HepG2 (cell line): ENCODE data around the gene HLA-DOA. TPM values are rescaled to one million over a fixed set of nuclear protein-coding genes. Genes with fewer than 3 reads are reported as not detected.

Source experiments
- ATAC-seq: fragments of 200-7000 bp; cut with Tn5 transposase; 3 replicates; pipeline ENCODE4 v1.9.1; 2020; ENCODE audit warnings: mild to moderate bottlenecking, moderate library complexity
- BruUV-seq: library from RNA; stranded (reverse); fragments of 400-500 nt; replicated peaks from 2 replicates; lab custom pipeline; 2021; lab: Mats Ljungman, UMichigan
- CTCF ChIA-PET: fragments of 300-600 bp; formaldehyde crosslinking; extraction: SDS; loops from one replicate; lab custom pipeline; 2021; ENCODE audit warnings: low total read pairs, inconsistent platforms, low intra/inter-chr PET ratio; lab: Yijun Ruan, JAX
- POLR2A ChIA-PET: fragments of 350-600 bp; sonication (Branson Sonifier 250); formaldehyde crosslinking; loops from one replicate; lab custom pipeline; 2020; ENCODE audit warnings: antibody characterized with exemption, inconsistent platforms; lab: Yijun Ruan, JAX
- DNase-seq: peaks from one replicate; pipeline ENCODE4 v3.0.0-alpha.2; 2015; ENCODE audit warnings: low spot score
- FAIRE-seq: peaks from 3 replicates; lab custom pipeline; 2011; peaks lifted over from hg19 to GRCh38; lab: Jason Lieb, UNC
- H2AFZ ChIP-seq: one replicate; pipeline ENCODE4 v1.6.1; 2011; ENCODE audit warnings: low read length, inconsistent platforms
- H3K27ac ChIP-seq: fragments of 300-600 bp; 3 replicates; pipeline ENCODE4 v1.8.0; 2011; ENCODE audit warnings: mixed run types, mild to moderate bottlenecking, mixed read lengths, low read length, inconsistent platforms; ENCODE audit not compliant: insufficient read depth; ENCODE audit errors: extremely low read length
- H3K27me3 ChIP-seq, 2 experiments: fragments of 200-600 bp in 1 of 2; 2 replicates in 1 of 2; 3 replicates in 1 of 2; pipeline versions ENCODE4 v1.6.0 to v1.8.0; 2011; ENCODE audit warnings: low read length in 2 of 2, mild to moderate bottlenecking in 2 of 2, moderate library complexity in 2 of 2, inconsistent platforms in 1 of 2; ENCODE audit not compliant: insufficient read depth in 2 of 2, control insufficient read depth in 1 of 2
- H3K36me3 ChIP-seq, 2 experiments: fragments of 200-600 bp in 1 of 2; replicated peaks in 1 of 2; 2 replicates in 1 of 2; 3 replicates in 1 of 2; pipeline versions ENCODE4 v1.5.1 to v1.8.0; 2011; ENCODE audit warnings: low read length in 2 of 2, inconsistent platforms in 1 of 2; ENCODE audit not compliant: insufficient read depth in 2 of 2, control insufficient read depth in 1 of 2
- H3K4me1 ChIP-seq: 2 replicates; pipeline ENCODE4 v1.5.1; 2012; ENCODE audit warnings: low read length, inconsistent platforms; ENCODE audit not compliant: insufficient read depth
- H3K4me2 ChIP-seq: 2 replicates; pipeline ENCODE4 v1.6.0; 2011; ENCODE audit warnings: low read depth, low read length, inconsistent platforms
- H3K4me3 ChIP-seq, 3 experiments: fragments of 200-600 bp in 1 of 3; sonication (generic), shearing (Covaris generic) in 1 of 3; replicated peaks in 1 of 3; 2 replicates each; pipeline ENCODE4 v1.5.1; 2011 to 2016; ENCODE audit warnings: low read length in 3 of 3, inconsistent platforms in 2 of 3, low read depth in 2 of 3, mild to moderate bottlenecking in 2 of 3, control low read depth in 1 of 3, mixed read lengths in 1 of 3; ENCODE audit not compliant: insufficient read depth in 1 of 3
- H3K79me2 ChIP-seq: one replicate; pipeline ENCODE4 v1.6.1; 2011; ENCODE audit warnings: low read length, inconsistent platforms; ENCODE audit not compliant: insufficient read depth
- H3K9ac ChIP-seq: 2 replicates; pipeline ENCODE4 v1.6.0; 2011; ENCODE audit warnings: mild to moderate bottlenecking, low read depth, low read length, inconsistent platforms; ENCODE audit not compliant: insufficient read depth
- H3K9me3 ChIP-seq: 2 replicates; pipeline ENCODE4 v1.5.1; 2012; ENCODE audit warnings: mild to moderate bottlenecking, low read length
- H4K20me1 ChIP-seq: 2 replicates; pipeline ENCODE4 v1.6.0; 2011; ENCODE audit warnings: inconsistent platforms, mild to moderate bottlenecking, low read length, moderate library complexity; ENCODE audit not compliant: insufficient read depth
- CCAR2 ChIP-seq: fragments of 200-400 bp; formaldehyde crosslinking; optimal IDR thresholded peaks from 2 replicates; pipeline ENCODE3; 2018; ENCODE audit warnings: low read depth, mild to moderate bottlenecking, low read length, moderate library complexity
- CHD4 ChIP-seq: fragments of 200-600 bp; sonication (generic); IDR thresholded peaks from 2 replicates; pipeline ENCODE4 v1.7.0; 2017; ENCODE audit warnings: mild to moderate bottlenecking, low read length, borderline replicate concordance
- CREB3 ChIP-seq: sonication (generic); formaldehyde crosslinking; IDR thresholded peaks from 2 replicates; pipeline ENCODE4 v1.5.0; 2020; ENCODE audit warnings: missing genetic modification reagents
- ZNF317 ChIP-seq: sonication (generic); formaldehyde crosslinking; IDR thresholded peaks from 2 replicates; pipeline ENCODE4 v1.5.0; 2020; ENCODE audit warnings: mild to moderate bottlenecking, missing genetic modification reagents
- ZNF430 ChIP-seq: sonication (generic); formaldehyde crosslinking; IDR thresholded peaks from 2 replicates; pipeline ENCODE4 v1.9.0; 2021; ENCODE audit warnings: mild to moderate bottlenecking, missing genetic modification reagents
- WGBS: methylation state at CpG from one replicate; pipeline ENCODE4 v1.1.6; 2017; ENCODE audit warnings: low lambda C conversion rate; 5-methylcytosine and 5-hydroxymethylcytosine counted together
- in situ Hi-C: cut with HindIII; loops from 2 replicates; pipeline ENCODE4 v1.10.0; 2017; ENCODE audit warnings: low pct_unique_long_range_greater_than_20kb; ENCODE audit not compliant: extremely low pct_ligation_motif_present
- intact Hi-C: fragments of 100-400 bp; cut with micrococcal nuclease; formaldehyde crosslinking; loops from one replicate; pipeline ENCODE4 v1.10.0; 2022; ENCODE audit not compliant: unreplicated experiment
- polyA plus RNA-seq, 8 experiments: library from polyadenylated mRNA; depleted of rRNA in 3 of 8; stranded (reverse) in 7 of 8; unstranded in 1 of 8; fragments of >200 nt; fragmentation: Illumina TruSeq in 4 of 8; extraction: Trizol in 4 of 8; gene quantifications; 2 replicates each; pipeline versions ENCODE4 v1.2.1 to v1.2.3, GENCODE V29; 2011 to 2016; ENCODE audit warnings: low read depth in 4 of 8, missing spikeins in 1 of 8, mixed read lengths in 1 of 8; ENCODE audit not compliant: insufficient read depth in 1 of 8
- total RNA-seq, 5 experiments: library from RNA; depleted of rRNA; stranded (reverse); fragments of >200 nt; fragmentation: Illumina TruSeq; extraction: Trizol; gene quantifications; 2 replicates each; pipeline ENCODE4 v1.2.3, GENCODE V29; 2016; ENCODE audit warnings: low read depth in 1 of 5

HLA-DOA gene
- total and polyA plus RNA-seq, 2 of the 13 experiments (the other 11 are each of a cell fraction or from before 2014, with no cell fraction given), result 0.03 to 0.09 TPM

GRCh38 chr6:33034554-33034953 is 25.2 kb upstream of the HLA-DOA start:
- BruUV-seq, result no TSS peak
- no peaks in the 10 kb centered on the region for H3K79me2 ChIP-seq
- no peak overlapping the region for H2AFZ ChIP-seq
- H3K4me2 ChIP-seq, result no peak overlapping the region
- no peaks in the 10 kb centered on the region; a peak in 1 of 5 replicates for H3K27me3 ChIP-seq
- no peaks in the 10 kb centered on the region for H3K4me1 ChIP-seq
- DNase-seq (no peak), FAIRE-seq (no peak), ATAC-seq (no peak)
- intact Hi-C loops, result no loop called here
- no peak overlapping the region for H3K27ac ChIP-seq
- no peaks in the 10 kb centered on the region for H3K9me3 ChIP-seq
- no peaks in the 10 kb centered on the region for H3K36me3 ChIP-seq
- no peak overlapping the region for H3K4me3 ChIP-seq
- H3K9ac ChIP-seq, result no peak overlapping the region
- CTCF ChIA-PET, result no interaction called here
- TF ChIP-seq ZNF317 (CRISPR knock-in tag), result peak; percentile 68
- no peak for TF ChIP-seq CCAR2
- TF ChIP-seq, all 625 proteins: peak for 1
- in situ Hi-C loops, result no loop called here
- 2% methylated on average over 1 of the region's 1 CpG for WGBS
- POLR2A ChIA-PET, result no interaction called here
- H4K20me1 ChIP-seq, result no peaks in the 10 kb centered on the region

GRCh38 chr6:33030245-33030644 is 20.9 kb upstream of the HLA-DOA start:
- no peaks in the 10 kb centered on the region for H3K4me1 ChIP-seq
- no peak overlapping the region for H2AFZ ChIP-seq
- H3K27ac ChIP-seq, result no peak overlapping the region
- ATAC-seq (no peak), DNase-seq (no peak), FAIRE-seq (no peak)
- intact Hi-C loops (no loop called here), in situ Hi-C loops (no loop called here)
- no peak overlapping the region for H3K4me2 ChIP-seq
- no peaks in the 10 kb centered on the region; a peak in 1 of 5 replicates for H3K27me3 ChIP-seq
- TF ChIP-seq ZNF430 (CRISPR knock-in tag) (no peak), CREB3 (no peak), CHD4 (no peak)
- ChIA-PET CTCF (no interaction called here), POLR2A (no interaction called here)
- BruUV-seq, result no TSS peak
- H3K36me3 ChIP-seq, result no peaks in the 10 kb centered on the region
- no peaks in the 10 kb centered on the region for H3K79me2 ChIP-seq
- no peak overlapping the region for H3K4me3 ChIP-seq
- WGBS, result 0% methylated on average over 3 of the region's 3 CpGs
- no peaks in the 10 kb centered on the region for H4K20me1 ChIP-seq
- no peak overlapping the region for H3K9ac ChIP-seq
- H3K9me3 ChIP-seq, result no peaks in the 10 kb centered on the region
